Hematopoietic multipotent progenitor cell treated with erythropoietin and hydrocortisone succinate and interleukin-3 and kit ligand, for 15 days (in vitro differentiated cells): ENCODE results near the gene GMPS.
A peak's percentile ranks its signal among the peaks of the same experiment; 100 is the strongest.
"Not testable (repeated sequence)": the region's sequence is repeated elsewhere in the genome, so short reads cannot be mapped to it uniquely, and the experiment has no call there.

ENCODE experiments used
- DNase-seq: peaks from one replicate; pipeline ENCODE4 v3.0.0-alpha.2; 2015; ENCODE audit warnings: low spot score

Gene GMPS

GRCh38 chr3:155870133-155870944, at the start of gene GMPS:
Gene GMPS (plus strand): TSS chr3:155870650. CDS start chr3:155870871, 221 bp downstream.
- peak; percentile 94 for DNase-seq

- DNase-seq = peak; percentile 55
Measured at GRCh38 chr3:155828490-155829098, 41.9 kb upstream of the GMPS start.

- DNase-seq = no peak
Measured at GRCh38 chr3:155835341-155836071, 34.9 kb upstream of the GMPS start.

GRCh38 chr3:155843569-155843968, 26.9 kb upstream of the GMPS start:
- DNase-seq = no peak

GRCh38 chr3:155846119-155846518, 24.3 kb upstream of the GMPS start:
- DNase-seq = no peak

- no peak for DNase-seq
Measured at GRCh38 chr3:155847993-155848392, 22.5 kb upstream of the GMPS start.

DNA sequence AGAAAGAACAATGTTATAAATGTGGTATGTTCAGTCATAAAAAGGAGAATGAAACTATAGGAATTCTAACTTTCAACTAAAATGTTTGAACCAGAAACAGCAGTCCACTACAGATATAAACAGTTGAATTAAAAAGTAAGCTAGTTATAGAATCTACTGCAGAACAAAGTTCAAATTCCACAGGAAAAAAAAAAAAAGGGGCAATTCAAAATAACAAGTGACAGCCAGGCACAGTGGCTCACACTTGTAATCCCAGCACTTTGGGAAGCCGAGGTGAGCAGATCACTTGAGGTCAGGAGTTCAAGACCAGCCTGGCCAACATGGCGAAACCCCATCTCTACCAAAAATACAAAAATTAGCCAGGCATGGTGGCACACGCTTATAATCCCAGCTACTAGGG, 21.0 kb upstream of the GMPS start:
- not testable (repeated sequence) for DNase-seq

- no peak for DNase-seq
Measured at GRCh38 chr3:155852341-155852740, 18.1 kb upstream of the GMPS start.

DNA sequence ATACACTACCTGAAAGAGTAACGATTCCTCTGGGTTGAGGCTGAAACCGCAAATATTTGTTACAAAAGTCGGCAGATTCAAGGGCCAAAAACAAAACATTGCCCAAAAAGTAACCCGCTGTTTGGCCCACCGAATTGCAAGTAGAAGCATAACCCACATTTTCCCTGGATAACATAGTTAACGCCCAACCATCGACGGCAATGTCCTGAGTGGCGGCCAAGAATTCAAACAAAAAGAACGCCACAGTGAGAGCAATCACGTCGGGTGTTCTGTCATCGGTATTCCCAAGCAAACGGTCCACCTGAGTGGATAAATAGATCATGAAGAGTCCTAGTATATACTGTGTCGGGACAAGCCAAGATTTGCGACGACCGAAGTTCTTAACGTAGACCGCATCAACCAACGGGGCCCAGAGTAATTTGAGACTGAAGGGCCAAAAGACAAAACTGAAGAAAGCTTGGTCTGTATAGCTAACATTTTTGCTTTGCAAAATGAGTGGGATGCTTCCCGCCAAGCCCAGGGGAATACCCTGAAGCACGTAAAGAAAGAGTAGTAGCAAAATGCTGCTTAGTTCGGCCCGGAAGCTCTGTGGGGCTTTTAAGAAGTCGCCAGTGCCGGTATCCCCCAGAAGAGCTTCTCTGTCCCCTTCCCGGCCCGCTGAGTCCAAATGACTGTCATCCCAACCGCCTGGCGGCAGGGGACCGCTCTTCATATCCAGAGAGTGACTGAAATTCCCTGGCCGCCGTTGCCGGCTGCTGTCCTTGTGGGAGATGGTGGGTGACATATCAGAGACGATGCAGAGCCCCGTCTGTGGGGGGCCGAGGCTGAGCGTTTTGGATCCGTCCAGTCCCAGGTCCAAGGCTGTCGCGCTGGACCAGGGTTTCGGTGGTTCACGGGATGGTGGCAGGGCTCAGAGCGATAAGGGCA, 17.0 kb upstream of the GMPS start:
- DNase-seq = peak; percentile 37

DNA sequence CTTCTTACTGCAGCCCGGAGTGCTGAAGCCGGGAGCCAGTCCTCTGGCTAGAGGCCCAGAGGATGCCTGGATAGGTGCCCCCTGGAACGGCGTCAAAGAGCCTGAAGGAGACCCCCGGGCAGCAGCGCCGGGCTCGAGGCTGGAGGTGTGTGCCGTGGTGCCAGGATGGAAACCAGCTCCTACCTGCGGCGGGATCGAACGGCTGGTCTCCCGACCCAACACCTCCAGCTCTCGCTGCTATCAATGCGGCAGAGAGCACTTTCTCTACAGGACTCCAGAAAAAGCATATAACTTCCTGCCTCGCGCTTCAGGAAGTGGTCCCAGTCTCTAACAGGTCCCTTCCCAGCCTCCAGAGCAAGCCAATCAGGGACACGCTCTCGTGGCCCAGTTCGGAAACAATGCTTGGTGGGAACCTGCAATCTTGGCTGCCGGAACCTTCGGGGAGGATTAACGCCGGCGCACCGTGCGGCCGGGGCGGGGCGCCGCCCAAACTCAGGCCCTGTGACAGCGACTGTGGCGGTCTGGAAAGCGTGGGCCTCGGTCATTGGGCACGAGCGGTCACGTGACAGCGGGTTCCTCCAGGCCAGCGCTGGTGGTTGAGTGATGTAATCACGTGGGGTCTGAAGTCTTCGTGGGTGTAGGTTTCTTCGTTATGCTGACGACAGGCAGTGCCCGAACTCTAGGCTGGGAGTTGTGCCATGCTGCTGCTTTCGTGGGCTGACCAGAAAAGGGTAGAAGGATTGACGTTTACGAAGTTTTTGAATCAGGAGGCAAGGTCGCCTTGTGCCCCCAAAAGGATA, 16.1 kb upstream of the GMPS start, which contains the start of gene SLC33A1:
SLC33A1 (minus strand) TSS at position 287 of the 800 bp plus-strand sequence. CDS start 430 bp downstream, outside the sequence.
- peak; percentile 99 for DNase-seq

GRCh38 chr3:155859859-155860258, 10.6 kb upstream of the GMPS start:
- peak; percentile 52 for DNase-seq

DNA sequence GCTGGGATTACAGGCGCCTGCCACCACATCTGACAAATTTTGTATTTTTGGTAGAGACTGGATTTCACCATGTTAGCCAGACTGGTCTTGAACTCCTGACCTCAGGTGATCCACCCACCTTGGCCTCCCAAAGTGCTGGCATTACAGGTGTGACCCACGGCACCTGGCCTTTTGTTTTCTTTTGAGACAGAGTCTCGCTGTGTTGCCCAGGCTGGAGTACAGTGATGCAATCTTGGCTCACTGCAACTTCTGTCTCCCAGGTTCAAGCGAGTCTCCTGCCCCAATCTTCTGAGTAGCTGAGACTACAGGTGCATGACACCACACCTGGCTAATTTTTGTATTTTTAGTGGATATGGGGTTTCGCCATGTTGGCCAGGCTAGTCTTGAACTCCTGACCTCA, 10.0 kb upstream of the GMPS start:
- not testable (repeated sequence) for DNase-seq

GRCh38 chr3:155861476-155862183, 8.8 kb upstream of the GMPS start:
- no peak for DNase-seq

DNA sequence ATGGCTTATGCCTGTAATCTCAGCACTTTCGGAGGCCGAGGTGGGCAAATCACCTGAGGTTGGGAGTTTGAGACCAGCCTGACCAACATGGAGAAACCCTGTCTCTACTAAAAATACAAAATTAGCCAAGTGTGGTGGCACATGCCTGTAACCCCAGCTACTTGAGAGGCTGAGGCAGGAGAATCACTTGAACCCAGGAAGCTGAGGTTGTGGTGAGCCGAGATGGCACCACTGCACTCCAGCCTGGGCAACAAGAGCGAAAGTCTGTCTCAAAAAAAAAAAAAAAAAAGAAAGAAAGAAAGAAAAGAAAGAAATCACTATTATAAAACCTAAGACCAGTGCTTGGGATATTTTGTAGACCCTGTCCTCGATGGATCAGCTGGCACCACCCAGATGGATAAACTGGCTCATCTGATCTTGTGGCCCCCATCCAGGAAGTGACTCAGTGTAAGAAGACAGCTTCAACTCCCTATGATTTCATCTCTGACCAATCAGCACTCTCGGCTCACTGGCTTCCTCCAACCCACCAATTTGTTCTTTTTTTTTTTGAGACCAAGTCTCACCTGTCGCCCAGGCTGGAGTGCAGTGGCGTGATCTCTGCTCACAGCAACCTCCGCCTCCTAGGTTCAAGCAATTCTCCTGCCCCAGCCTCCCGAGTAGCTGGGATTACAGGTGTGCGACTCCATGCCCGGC, 8.0 kb upstream of the GMPS start:
- DNase-seq = not testable (repeated sequence)

DNA sequence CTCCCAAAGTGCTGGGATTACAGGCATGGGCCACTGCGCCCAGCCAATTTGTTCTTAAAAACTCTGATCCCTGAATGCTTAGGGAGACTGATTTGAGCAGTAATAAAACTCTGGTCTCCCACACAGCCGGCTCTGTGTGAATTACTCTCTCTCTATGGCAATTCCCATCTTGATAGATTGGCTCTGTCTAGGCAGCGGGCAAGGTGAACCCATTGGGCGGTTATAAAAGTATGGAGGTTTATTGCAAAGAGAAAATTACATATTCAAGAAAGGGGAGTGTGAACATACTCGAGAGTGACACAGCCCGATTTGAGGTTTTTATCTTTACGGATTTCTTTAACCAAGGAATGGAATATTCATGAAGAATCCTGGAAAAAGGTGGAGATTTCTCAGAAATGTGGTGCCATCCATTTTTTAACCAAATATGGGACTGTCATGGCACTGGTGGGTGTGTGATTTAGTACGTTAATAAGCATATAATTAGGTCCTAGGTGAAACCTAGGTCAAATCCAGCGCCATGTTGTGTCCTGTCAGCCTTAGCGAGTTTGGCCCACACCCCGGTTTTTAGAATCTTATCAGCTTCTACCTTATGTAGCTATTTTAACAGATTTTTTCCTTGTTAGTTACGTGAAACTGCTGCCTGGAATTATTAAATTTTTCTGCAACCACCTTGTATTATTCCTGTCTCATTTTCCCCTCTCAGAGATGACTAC, 7.2 kb upstream of the GMPS start:
- peak; percentile 30 for DNase-seq

DNA sequence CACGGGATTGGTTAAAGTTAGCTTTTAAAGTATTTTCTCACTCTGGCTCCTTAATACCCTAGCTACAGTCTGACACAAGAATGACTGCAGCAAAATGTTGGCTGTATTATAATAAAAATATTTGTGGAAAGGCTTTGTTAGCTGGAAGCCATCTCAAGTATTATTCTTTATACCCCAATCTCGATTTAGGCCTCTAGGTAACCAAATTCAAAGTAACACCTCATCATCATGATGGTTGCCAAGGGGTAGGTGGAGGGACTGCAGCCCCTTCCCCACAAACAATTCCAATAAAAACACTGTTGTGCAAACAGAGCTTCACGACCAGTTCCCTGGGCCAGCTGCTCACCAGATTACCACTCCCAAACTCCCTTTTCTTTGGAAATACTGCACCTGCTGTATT, 759 bp upstream of the GMPS start:
- DNase-seq = no peak

GRCh38 chr3:155870945-155871745, 695 bp downstream of the GMPS start:
- DNase-seq = peak; percentile 48

DNA sequence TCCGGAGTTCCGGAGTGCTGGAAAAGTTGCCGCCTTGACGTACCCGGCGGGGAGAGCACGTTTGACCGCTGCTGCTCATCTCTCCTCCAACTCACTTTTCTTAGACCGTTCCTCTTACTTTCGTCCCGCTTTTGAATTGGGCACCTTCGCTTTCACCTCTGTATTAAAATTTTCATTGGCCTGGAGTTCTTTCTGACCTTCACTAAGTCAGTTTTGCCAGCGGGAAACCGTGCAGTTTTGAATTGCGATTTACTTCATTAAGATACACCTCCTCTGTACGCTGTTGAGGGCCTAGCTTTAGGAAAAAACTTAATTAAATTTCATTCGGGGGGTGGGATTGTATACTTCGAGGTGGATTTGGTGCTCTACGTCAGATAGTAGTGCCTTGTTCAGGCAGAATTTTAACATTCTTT, 1.3 kb downstream of the GMPS start:
- DNase-seq = no peak
